ENCODE results near the gene CA11. TPM values are rescaled to one million over a fixed set of nuclear protein-coding genes. Genes with fewer than 3 reads are reported as not detected.
A peak's percentile ranks its signal among the peaks of the same experiment; 100 is the strongest.

The CA11 gene
- total and polyA plus RNA-seq, 9 of the 15 experiments (the other 6 are each of a cell fraction or from before 2014, with no cell fraction given): 2.9 to 19.9 (median 8.3) TPM

- TF ChIP-seq SIN3B (IDR thresholded peaks at IDR 0.05; ENCODE audit: low read depth) (peak; percentile 54), ZFX (CRISPR knock-in tag; IDR thresholded peaks at IDR 0.05) (peak; percentile 51), E2F6 (IDR thresholded peaks at IDR 0.05; ENCODE audit: borderline replicate concordance in 1 of 2, extremely low read depth in 1 of 2, insufficient read depth in 1 of 2, insufficient read length in 1 of 2, low read depth in 1 of 2, low read length in 1 of 2, poor library complexity in 1 of 2, severe bottlenecking in 1 of 2) (peak; percentile 20 to 86), POLR2G (IDR thresholded peaks at IDR 0.05; ENCODE audit: low read depth, low read length) (peak; percentile 69), RBFOX2 (IDR thresholded peaks at IDR 0.05; ENCODE audit: low read depth, low read length) (peak; percentile 46; the same call in 1 of the 2 replicates), ZNF639 (CRISPR knock-in tag; conservative IDR thresholded peaks at IDR 0.05 in 1 of 2, IDR thresholded peaks at IDR 0.05 in 1 of 2) (peak in 1 of 2 experiments; percentile 42; a peak in 1 of 4 replicates), ZNF444 (CRISPR knock-in tag; IDR thresholded peaks at IDR 0.05) (no peak), RB1 (IDR thresholded peaks at IDR 0.05; ENCODE audit: low read depth) (peak; percentile 74), ZNF512 (tag; IDR thresholded peaks at IDR 0.05) (no peak), THAP12 (CRISPR knock-in tag; IDR thresholded peaks at IDR 0.05) (no peak), CTBP1 (IDR thresholded peaks at IDR 0.05; ENCODE audit: borderline replicate concordance) (0 out of 2 replicates have a peak, but pooled peaks have one; percentile 22), CTCF (IDR thresholded peaks at IDR 0.05 in 2 of 3, conservative IDR thresholded peaks at IDR 0.05 in 1 of 3; ENCODE audit: insufficient read depth in 2 of 3, low read depth in 1 of 3, low read length in 3 of 3) (0 out of 6 replicates have a peak, but pooled peaks of 1 of the 3 experiments have one; percentile 7), CCNT2 (IDR thresholded peaks at IDR 0.05; ENCODE audit: borderline replicate concordance, extremely low read depth, insufficient read length, low read depth, low read length) (peak; percentile 25), ZFPM2 (CRISPR knock-in tag; IDR thresholded peaks at IDR 0.05) (peak; percentile 85; the same call in 1 of the 2 replicates)
Measured at GRCh38 chr19:48635263-48635965, 10.6 kb downstream of the CA11 start (continued).

Measured in K562 (cell line).